Measurements from ENCODE around the gene DYSF.

DYSF gene

GRCh38 chr2:71637736-71638135 is 184.4 kb downstream of the DYSF start:
- no peak for DNase-seq (ENCODE audit: low read depth)
- no peak for TF ChIP-seq CTCF (IDR thresholded peaks at IDR 0.05; ENCODE audit: low read depth, low read length, missing control alignments)
- H3K4me3 ChIP-seq (ENCODE audit: low read depth, low read length): no peak overlapping the region
- in situ Hi-C loops (cut with HindIII; ENCODE audit: low sequenced_read_pairs): no loop called here

- no peak for TF ChIP-seq CTCF (IDR thresholded peaks at IDR 0.05; ENCODE audit: low read depth, low read length, missing control alignments)
- in situ Hi-C loops (cut with HindIII; ENCODE audit: low sequenced_read_pairs): no loop called here
- H3K4me3 ChIP-seq (ENCODE audit: low read depth, low read length): no peak overlapping the region
- no peak for DNase-seq (ENCODE audit: low read depth)
Measured at GRCh38 chr2:71639735-71640134, 186.4 kb downstream of the DYSF start.

GRCh38 chr2:71640489-71640888 is 187.1 kb downstream of the DYSF start:
- TF ChIP-seq CTCF (IDR thresholded peaks at IDR 0.05; ENCODE audit: low read depth, low read length, missing control alignments): no peak
- no peak overlapping the region for H3K4me3 ChIP-seq (ENCODE audit: low read depth, low read length)
- in situ Hi-C loops (cut with HindIII; ENCODE audit: low sequenced_read_pairs): no loop called here
- DNase-seq (ENCODE audit: low read depth): no peak

GRCh38 chr2:71643674-71644357 is 190.5 kb downstream of the DYSF start:
- in situ Hi-C loops (cut with HindIII; ENCODE audit: low sequenced_read_pairs): no loop called here
- H3K4me3 ChIP-seq (ENCODE audit: low read depth, low read length): no peak overlapping the region
- no peak for TF ChIP-seq CTCF (IDR thresholded peaks at IDR 0.05; ENCODE audit: low read depth, low read length, missing control alignments)
- no peak for DNase-seq (ENCODE audit: low read depth)

- DNase-seq (ENCODE audit: low read depth): peak; percentile 45
- no peak overlapping the region for H3K4me3 ChIP-seq (ENCODE audit: low read depth, low read length)
- TF ChIP-seq CTCF (IDR thresholded peaks at IDR 0.05; ENCODE audit: low read depth, low read length, missing control alignments): no peak
- in situ Hi-C loops (cut with HindIII; ENCODE audit: low sequenced_read_pairs): no loop called here
Measured at GRCh38 chr2:71646028-71646427, 192.7 kb downstream of the DYSF start.

- H3K4me3 ChIP-seq (ENCODE audit: low read depth, low read length): no peak overlapping the region
- in situ Hi-C loops (cut with HindIII; ENCODE audit: low sequenced_read_pairs): no loop called here
- DNase-seq (ENCODE audit: low read depth): peak; percentile 9
- no peak for TF ChIP-seq CTCF (IDR thresholded peaks at IDR 0.05; ENCODE audit: low read depth, low read length, missing control alignments)
Measured at GRCh38 chr2:71647356-71647755, 194.0 kb downstream of the DYSF start.

All from astrocyte of the cerebellum (primary cell).